ENCODE measurements around the gene PALD1.

DNA sequence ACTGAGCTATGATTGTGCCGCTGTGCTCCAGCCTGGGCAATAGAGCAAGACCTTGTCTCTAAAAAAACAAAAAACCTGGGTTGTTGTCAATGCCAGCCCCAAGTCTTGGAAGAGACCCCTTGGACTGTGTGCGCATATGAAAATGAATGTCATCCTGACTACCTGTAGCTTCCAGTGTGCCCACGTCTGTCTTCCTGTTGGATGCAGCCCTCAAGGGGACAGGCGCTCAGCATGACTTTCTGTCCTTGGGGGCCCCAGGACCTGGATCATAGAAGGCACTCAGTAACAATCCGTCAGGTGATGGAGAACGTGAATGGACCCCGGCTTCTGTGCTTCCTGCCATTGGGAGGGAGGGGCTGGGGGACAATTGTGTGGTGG is 114.9 kb downstream of the PALD1 start:
- TF ChIP-seq TAF1 (IDR thresholded peaks at IDR 0.05; ENCODE audit: borderline replicate concordance, low read depth, low read length), result no peak
- no peak for TF ChIP-seq POLR2AphosphoS5 (IDR thresholded peaks at IDR 0.05; ENCODE audit: low read depth, low read length)

All from GM12892 (cell line).